A549 (cell line): ENCODE data around the gene KCNRG. TPM values are rescaled to one million over a fixed set of nuclear protein-coding genes. Genes with fewer than 3 reads are reported as not detected.

Source experiments
- ATAC-seq, 2 experiments: fragments of 200-7000 bp in 1 of 2; fragments of >200 bp in 1 of 2; cut with Nextera tagmentation in 1 of 2; cut with Tn5 transposase in 1 of 2; 3 replicates each; pipeline versions ENCODE4 v1.8.0 to v1.9.1; 2018 to 2020; ENCODE audit warnings: mild to moderate bottlenecking in 1 of 2, moderate library complexity in 1 of 2
- CTCF ChIA-PET: fragments of 300-600 bp; sonication (Branson Sonifier 250); formaldehyde crosslinking; extraction: SDS; loops from one replicate; lab custom pipeline; 2021; ENCODE audit warnings: antibody characterized with exemption, inconsistent platforms; lab: Yijun Ruan, JAX
- POLR2A ChIA-PET: fragments of 350-600 bp; formaldehyde crosslinking; extraction: SDS; loops from one replicate; lab custom pipeline; 2021; ENCODE audit warnings: antibody characterized with exemption, inconsistent platforms; lab: Yijun Ruan, JAX
- DNase-seq, 2 experiments: peaks; one replicate each; pipeline versions ENCODE4 v3.0.0 to v3.0.0-alpha.2; 2011 to 2016; ENCODE audit warnings: low read depth in 1 of 2, low spot score in 1 of 2
- FAIRE-seq: peaks from 2 replicates; lab custom pipeline; 2011; peaks lifted over from hg19 to GRCh38; lab: Jason Lieb, UNC
- H3K27ac ChIP-seq, 2 experiments: fragments of >200 bp; sonication (Bioruptor Twin); formaldehyde crosslinking; 3 replicates each; pipeline ENCODE4 v1.5.1; 2016 to 2017
- H3K4me1 ChIP-seq: fragments of >200 bp; sonication (Bioruptor Twin); formaldehyde crosslinking; 3 replicates; pipeline ENCODE4 v1.6.1; 2016
- H3K4me2 ChIP-seq: fragments of >200 bp; sonication (Bioruptor Twin); formaldehyde crosslinking; 3 replicates; pipeline ENCODE4 v1.6.1; 2016
- H3K4me3 ChIP-seq: fragments of >200 bp; sonication (Bioruptor Twin); formaldehyde crosslinking; 3 replicates; pipeline ENCODE4 v1.5.1; 2016
- H3K9me3 ChIP-seq: fragments of >200 bp; sonication (Bioruptor Twin); formaldehyde crosslinking; 3 replicates; pipeline ENCODE4 v1.6.1; 2016
- BHLHE40 ChIP-seq: IDR thresholded peaks from 2 replicates; pipeline ENCODE4 v1.6.1; 2012; ENCODE audit warnings: low read depth, low read length, inconsistent platforms
- CBX2 ChIP-seq: fragments of 200-600 bp; sonication (generic); IDR thresholded peaks from 2 replicates; pipeline ENCODE4 v1.6.1; 2016; ENCODE audit warnings: low read depth, mild to moderate bottlenecking, borderline replicate concordance
- CBX8 ChIP-seq: fragments of 200-600 bp; sonication (generic); IDR thresholded peaks from 2 replicates; pipeline ENCODE4 v1.6.1; 2016
- CHD4 ChIP-seq: fragments of 200-600 bp; sonication (generic); IDR thresholded peaks from 2 replicates; pipeline ENCODE4 v1.6.1; 2016; ENCODE audit warnings: antibody characterized with exemption, mild to moderate bottlenecking, borderline replicate concordance
- EHMT2 ChIP-seq: fragments of 200-600 bp; sonication (generic); IDR thresholded peaks from 2 replicates; pipeline ENCODE4 v1.6.1; 2016; ENCODE audit warnings: antibody characterized with exemption, low read depth, mild to moderate bottlenecking, moderate library complexity
- EP300 ChIP-seq, 2 experiments: fragments of >200 bp; sonication (Bioruptor Twin); formaldehyde crosslinking; IDR thresholded peaks; 2 replicates in 1 of 2; 3 replicates in 1 of 2; pipeline ENCODE4 v1.6.1; 2016 to 2017
- ESRRA ChIP-seq: fragments of 150-350 bp; IDR thresholded peaks from 2 replicates; pipeline ENCODE4 v1.6.1; 2014; ENCODE audit warnings: mild to moderate bottlenecking, low read length, borderline replicate concordance
- FOSB ChIP-seq: fragments of 250-450 bp; sonication (Bioruptor Pico); IDR thresholded peaks from 2 replicates; pipeline ENCODE4 v1.5.0; 2020; ENCODE audit warnings: mild to moderate bottlenecking, moderate library complexity
- FOXS1 ChIP-seq: fragments of 250-450 bp; sonication (Bioruptor Pico); IDR thresholded peaks from 2 replicates; pipeline ENCODE4 v1.5.0; 2020; ENCODE audit warnings: mild to moderate bottlenecking, moderate library complexity
- GATA3 ChIP-seq: IDR thresholded peaks from 2 replicates; pipeline ENCODE4 v1.6.1; 2012; ENCODE audit warnings: borderline replicate concordance
- HDAC2 ChIP-seq: fragments of 200-600 bp; sonication (generic); IDR thresholded peaks from 2 replicates; pipeline ENCODE4 v1.6.1; 2016
- HEYL ChIP-seq: fragments of 250-450 bp; sonication (Bioruptor Pico); IDR thresholded peaks from 2 replicates; pipeline ENCODE4 v1.8.0; 2021; ENCODE audit warnings: mild to moderate bottlenecking, moderate library complexity
- HOXA7 ChIP-seq: fragments of 250-450 bp; sonication (Bioruptor Pico); IDR thresholded peaks from 2 replicates; pipeline ENCODE4 v1.5.0; 2020; ENCODE audit warnings: mild to moderate bottlenecking, moderate library complexity
- HOXB5 ChIP-seq: fragments of 250-450 bp; sonication (Bioruptor Pico); IDR thresholded peaks from 2 replicates; pipeline ENCODE4 v1.5.0; 2020; ENCODE audit warnings: mild to moderate bottlenecking, moderate library complexity
- MAFK ChIP-seq: fragments of 450-650 bp; IDR thresholded peaks from 2 replicates; pipeline ENCODE4 v1.6.1; 2014; ENCODE audit not compliant: partially characterized antibody
- MYC ChIP-seq: IDR thresholded peaks from 2 replicates; pipeline ENCODE4 v1.6.1; 2012; ENCODE audit warnings: mild to moderate bottlenecking, inconsistent platforms, low read length, improper control_type of control experiment, borderline replicate concordance
- NFE2L2 ChIP-seq: fragments of 150-350 bp; conservative IDR thresholded peaks from 2 replicates; pipeline ENCODE4 v1.6.1; 2014; ENCODE audit warnings: low read length
- NPAS2 ChIP-seq: fragments of 250-450 bp; sonication (Bioruptor Pico); IDR thresholded peaks from 2 replicates; pipeline ENCODE4 v1.8.0; 2022; ENCODE audit warnings: mild to moderate bottlenecking, moderate library complexity, borderline replicate concordance
- PHF8 ChIP-seq: fragments of 200-600 bp; sonication (generic); IDR thresholded peaks from 2 replicates; pipeline ENCODE4 v1.6.1; 2016; ENCODE audit warnings: low read depth, mild to moderate bottlenecking, antibody characterized with exemption, moderate library complexity, borderline replicate concordance
- POLR2A ChIP-seq: IDR thresholded peaks from 2 replicates; pipeline ENCODE4 v1.6.1; 2012; ENCODE audit warnings: mild to moderate bottlenecking, low read length
- RFX5 ChIP-seq: fragments of 450-650 bp; IDR thresholded peaks from 2 replicates; pipeline ENCODE4 v1.7.1; 2014; ENCODE audit warnings: antibody characterized with exemption, mild to moderate bottlenecking, moderate library complexity
- SREBF2 ChIP-seq: fragments of 450-650 bp; IDR thresholded peaks from 2 replicates; pipeline ENCODE4 v1.6.1; 2014; ENCODE audit warnings: mild to moderate bottlenecking, moderate library complexity
- TP53 ChIP-seq: fragments of 250-450 bp; sonication (Bioruptor Pico); IDR thresholded peaks from 2 replicates; pipeline ENCODE4 v1.5.0; 2021; ENCODE audit warnings: mild to moderate bottlenecking, moderate library complexity
- ZC3H11A ChIP-seq: fragments of 450-650 bp; IDR thresholded peaks from 2 replicates; pipeline ENCODE4 v1.6.1; 2014; ENCODE audit warnings: antibody characterized with exemption, mild to moderate bottlenecking
- ZSCAN20 ChIP-seq: fragments of 250-450 bp; sonication (Bioruptor Pico); IDR thresholded peaks from 2 replicates; pipeline ENCODE4 v1.8.0; 2022; ENCODE audit warnings: mild to moderate bottlenecking, moderate library complexity
- WGBS: methylation state at CpG from one replicate; pipeline ENCODE4 v1.1.6; 2017; ENCODE audit errors: missing lambda C conversion rate; 5-methylcytosine and 5-hydroxymethylcytosine counted together
- polyA plus RNA-seq, 4 experiments: library from polyadenylated mRNA; depleted of rRNA in 3 of 4; stranded (reverse); fragments of >200 nt; fragmentation: RNase III in 1 of 4; extraction: RNeasy Plus Mini Kit Qiagen cat#74134 plus additional on column Dnase treatment in 1 of 4; gene quantifications; 2 replicates in 3 of 4; 3 replicates in 1 of 4; pipeline ENCODE4 v1.2.3, GENCODE V29; 2011 to 2017
- TF ChIP-seq, protein P1 (sequence below): IDR thresholded peaks from 2 replicates; pipeline ENCODE4 v1.6.1; 2012
- TF ChIP-seq, protein P2 (sequence below): fragments of >200 bp; sonication (Bioruptor Twin); formaldehyde crosslinking; IDR thresholded peaks from 3 replicates; pipeline ENCODE4 v1.6.1; 2016
- TF ChIP-seq, protein P3 (sequence below): fragments of 450-650 bp; IDR thresholded peaks from 2 replicates; pipeline ENCODE4 v1.6.1; 2014; ENCODE audit warnings: antibody characterized with exemption
- TF ChIP-seq, protein P4 (sequence below): fragments of >200 bp; sonication (Bioruptor Twin); formaldehyde crosslinking; IDR thresholded peaks from 3 replicates; pipeline ENCODE4 v1.5.1; 2016
- TF ChIP-seq, protein P5 (sequence below): IDR thresholded peaks from 2 replicates; pipeline ENCODE4 v1.6.1; 2012; ENCODE audit warnings: low read depth, borderline replicate concordance
- TF ChIP-seq, protein P6 (sequence below): IDR thresholded peaks from 2 replicates; pipeline ENCODE4 v1.6.1; 2012

KCNRG gene
- polyA plus RNA-seq, 2 of the 4 experiments (the other 2 are of a cell fraction), result 0.53 to 1.5 TPM

DNA sequence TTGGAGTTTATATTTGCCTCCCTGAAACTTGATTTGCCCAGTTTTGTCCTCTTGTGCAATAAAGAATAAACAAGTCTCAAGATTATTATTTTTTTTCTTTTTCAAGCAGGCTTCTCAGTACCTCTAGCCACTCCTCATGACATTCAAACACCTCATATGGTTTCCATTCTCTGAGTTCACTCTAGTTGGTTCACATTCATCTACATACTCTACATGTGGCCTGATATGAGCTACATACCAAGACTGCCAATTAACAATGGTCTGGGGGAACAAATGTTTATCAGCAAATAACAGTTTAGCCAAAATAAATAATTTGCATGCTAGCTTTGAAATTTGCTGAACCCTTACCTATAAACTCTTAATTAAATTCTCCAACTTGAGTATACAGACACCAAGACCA is 22.5 kb downstream of the KCNRG start:
- no peak for FAIRE-seq
- no peak overlapping the region for H3K4me2 ChIP-seq
- POLR2A ChIA-PET, result no interaction called here
- no peak overlapping the region for H3K4me3 ChIP-seq
- no peak for TF ChIP-seq EHMT2
- TF ChIP-seq FOXS1 (CRISPR knock-in tag), result no peak
- no peak for TF ChIP-seq EP300 (IDR thresholded peaks at IDR 0.05)
- TF ChIP-seq CHD4, result no peak
- no peak for TF ChIP-seq POLR2A
- no peak for TF ChIP-seq NFE2L2
- TF ChIP-seq, all 56 proteins: peak for 0
- ATAC-seq (no peak), DNase-seq (no peak)
- Histone ChIP-seq H3K9me3 (no peaks in the 10 kb centered on the region), H3K4me1 (no peaks in the 10 kb centered on the region), H3K27ac (no peak overlapping the region)
- CTCF ChIA-PET, result interaction anchor here (2.1 kb wide), 1 partner anchor 40 kb away, joined by 8 read pairs; no protein-coding TSS in a partner anchor

DNA sequence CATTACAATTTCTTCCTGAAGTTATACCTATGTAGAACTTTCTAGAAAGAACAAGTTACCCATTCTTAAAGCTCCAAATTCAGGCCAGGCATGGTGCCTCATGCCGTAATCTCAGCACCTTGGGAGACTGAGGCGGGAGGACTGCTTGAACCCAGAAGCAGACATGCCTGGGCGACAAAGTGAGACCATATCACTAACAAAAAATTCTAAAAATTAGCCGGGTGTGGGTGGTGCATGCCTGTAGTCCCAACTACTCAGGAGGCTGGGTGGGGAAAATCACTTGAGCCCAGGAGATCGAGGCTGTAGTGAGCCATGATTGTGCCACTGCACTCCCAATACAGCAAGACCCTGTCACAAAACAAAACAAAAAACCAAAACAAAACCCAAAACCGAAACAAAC is 23.0 kb downstream of the KCNRG start:
- ChIA-PET CTCF (interaction anchor here (2.1 kb wide), 1 partner anchor 40 kb away, joined by 8 read pairs; no protein-coding TSS in a partner anchor), POLR2A (no interaction called here)
- Histone ChIP-seq H3K4me2 (no peak overlapping the region), H3K4me3 (no peak overlapping the region), H3K9me3 (no peaks in the 10 kb centered on the region), H3K4me1 (no peaks in the 10 kb centered on the region), H3K27ac (no peak overlapping the region)
- FAIRE-seq (no peak), DNase-seq (no peak), ATAC-seq (no peak)
- WGBS, result 93% methylated on average over 6 of the region's 6 CpGs
- TF ChIP-seq RFX5 (no peak), MAFK (no peak), MYC (no peak), HEYL (no peak), HOXB5 (CRISPR knock-in tag) (no peak), NPAS2 (CRISPR knock-in tag) (no peak), HDAC2 (no peak), SREBF2 (no peak), TP53 (CRISPR knock-in tag) (no peak), FOSB (CRISPR knock-in tag) (no peak), PHF8 (no peak), GATA3 (no peak), CBX2 (no peak), ZC3H11A (no peak), ZSCAN20 (CRISPR knock-in tag) (no peak)
- TF ChIP-seq, protein P1, sequence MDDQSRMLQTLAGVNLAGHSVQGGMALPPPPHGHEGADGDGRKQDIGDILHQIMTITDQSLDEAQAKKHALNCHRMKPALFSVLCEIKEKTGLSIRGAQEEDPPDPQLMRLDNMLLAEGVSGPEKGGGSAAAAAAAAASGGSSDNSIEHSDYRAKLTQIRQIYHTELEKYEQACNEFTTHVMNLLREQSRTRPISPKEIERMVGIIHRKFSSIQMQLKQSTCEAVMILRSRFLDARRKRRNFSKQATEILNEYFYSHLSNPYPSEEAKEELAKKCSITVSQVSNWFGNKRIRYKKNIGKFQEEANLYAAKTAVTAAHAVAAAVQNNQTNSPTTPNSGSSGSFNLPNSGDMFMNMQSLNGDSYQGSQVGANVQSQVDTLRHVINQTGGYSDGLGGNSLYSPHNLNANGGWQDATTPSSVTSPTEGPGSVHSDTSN, result no peak
- TF ChIP-seq, protein P2, sequence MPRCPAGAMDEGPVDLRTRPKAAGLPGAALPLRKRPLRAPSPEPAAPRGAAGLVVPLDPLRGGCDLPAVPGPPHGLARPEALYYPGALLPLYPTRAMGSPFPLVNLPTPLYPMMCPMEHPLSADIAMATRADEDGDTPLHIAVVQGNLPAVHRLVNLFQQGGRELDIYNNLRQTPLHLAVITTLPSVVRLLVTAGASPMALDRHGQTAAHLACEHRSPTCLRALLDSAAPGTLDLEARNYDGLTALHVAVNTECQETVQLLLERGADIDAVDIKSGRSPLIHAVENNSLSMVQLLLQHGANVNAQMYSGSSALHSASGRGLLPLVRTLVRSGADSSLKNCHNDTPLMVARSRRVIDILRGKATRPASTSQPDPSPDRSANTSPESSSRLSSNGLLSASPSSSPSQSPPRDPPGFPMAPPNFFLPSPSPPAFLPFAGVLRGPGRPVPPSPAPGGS, result no peak

DNA sequence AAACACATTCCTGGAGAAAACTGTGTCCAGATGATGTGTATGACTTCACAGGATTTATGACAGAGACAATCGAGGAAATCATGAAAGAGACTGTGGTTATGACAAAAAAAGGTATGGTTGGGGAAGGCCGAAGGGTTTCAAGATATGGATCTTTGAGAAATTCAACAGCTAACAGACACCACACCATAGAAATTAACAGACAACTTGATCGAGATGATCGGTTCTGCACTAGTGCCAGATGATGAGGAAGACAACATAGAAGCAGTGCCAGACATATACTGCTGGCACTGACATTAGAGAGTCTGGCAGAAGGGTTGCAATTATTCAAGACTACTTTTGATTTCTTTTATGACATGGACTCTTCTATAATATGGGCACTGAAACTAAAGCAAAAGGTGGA is 37.2 kb downstream of the KCNRG start:
- H3K4me2 ChIP-seq, result no peak overlapping the region
- no peaks in the 10 kb centered on the region for H3K4me1 ChIP-seq
- 93% methylated on average over 4 of the region's 4 CpGs for WGBS
- H3K9me3 ChIP-seq, result no peaks in the 10 kb centered on the region
- POLR2A ChIA-PET, result no interaction called here
- DNase-seq (no peak), FAIRE-seq (no peak), ATAC-seq (no peak)
- CTCF ChIA-PET, result no interaction called here
- no peak overlapping the region for H3K27ac ChIP-seq
- no peak overlapping the region for H3K4me3 ChIP-seq
- TF ChIP-seq, protein P1, result no peak
- TF ChIP-seq, protein P3, sequence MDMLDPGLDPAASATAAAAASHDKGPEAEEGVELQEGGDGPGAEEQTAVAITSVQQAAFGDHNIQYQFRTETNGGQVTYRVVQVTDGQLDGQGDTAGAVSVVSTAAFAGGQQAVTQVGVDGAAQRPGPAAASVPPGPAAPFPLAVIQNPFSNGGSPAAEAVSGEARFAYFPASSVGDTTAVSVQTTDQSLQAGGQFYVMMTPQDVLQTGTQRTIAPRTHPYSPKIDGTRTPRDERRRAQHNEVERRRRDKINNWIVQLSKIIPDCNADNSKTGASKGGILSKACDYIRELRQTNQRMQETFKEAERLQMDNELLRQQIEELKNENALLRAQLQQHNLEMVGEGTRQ, result no peak
- TF ChIP-seq CBX8 (no peak), SREBF2 (no peak), RFX5 (no peak), ESRRA (no peak), BHLHE40 (no peak), HOXA7 (CRISPR knock-in tag) (no peak), TP53 (CRISPR knock-in tag) (no peak)
- TF ChIP-seq, protein P4, sequence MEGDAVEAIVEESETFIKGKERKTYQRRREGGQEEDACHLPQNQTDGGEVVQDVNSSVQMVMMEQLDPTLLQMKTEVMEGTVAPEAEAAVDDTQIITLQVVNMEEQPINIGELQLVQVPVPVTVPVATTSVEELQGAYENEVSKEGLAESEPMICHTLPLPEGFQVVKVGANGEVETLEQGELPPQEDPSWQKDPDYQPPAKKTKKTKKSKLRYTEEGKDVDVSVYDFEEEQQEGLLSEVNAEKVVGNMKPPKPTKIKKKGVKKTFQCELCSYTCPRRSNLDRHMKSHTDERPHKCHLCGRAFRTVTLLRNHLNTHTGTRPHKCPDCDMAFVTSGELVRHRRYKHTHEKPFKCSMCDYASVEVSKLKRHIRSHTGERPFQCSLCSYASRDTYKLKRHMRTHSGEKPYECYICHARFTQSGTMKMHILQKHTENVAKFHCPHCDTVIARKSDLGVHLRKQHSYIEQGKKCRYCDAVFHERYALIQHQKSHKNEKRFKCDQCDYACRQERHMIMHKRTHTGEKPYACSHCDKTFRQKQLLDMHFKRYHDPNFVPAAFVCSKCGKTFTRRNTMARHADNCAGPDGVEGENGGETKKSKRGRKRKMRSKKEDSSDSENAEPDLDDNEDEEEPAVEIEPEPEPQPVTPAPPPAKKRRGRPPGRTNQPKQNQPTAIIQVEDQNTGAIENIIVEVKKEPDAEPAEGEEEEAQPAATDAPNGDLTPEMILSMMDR, result no peak
- TF ChIP-seq, protein P5, sequence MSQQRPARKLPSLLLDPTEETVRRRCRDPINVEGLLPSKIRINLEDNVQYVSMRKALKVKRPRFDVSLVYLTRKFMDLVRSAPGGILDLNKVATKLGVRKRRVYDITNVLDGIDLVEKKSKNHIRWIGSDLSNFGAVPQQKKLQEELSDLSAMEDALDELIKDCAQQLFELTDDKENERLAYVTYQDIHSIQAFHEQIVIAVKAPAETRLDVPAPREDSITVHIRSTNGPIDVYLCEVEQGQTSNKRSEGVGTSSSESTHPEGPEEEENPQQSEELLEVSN, result no peak
- TF ChIP-seq, protein P6, sequence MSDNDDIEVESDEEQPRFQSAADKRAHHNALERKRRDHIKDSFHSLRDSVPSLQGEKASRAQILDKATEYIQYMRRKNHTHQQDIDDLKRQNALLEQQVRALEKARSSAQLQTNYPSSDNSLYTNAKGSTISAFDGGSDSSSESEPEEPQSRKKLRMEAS, result no peak
